ENCODE results near the gene FXYD2.

The FXYD2 gene

DNA sequence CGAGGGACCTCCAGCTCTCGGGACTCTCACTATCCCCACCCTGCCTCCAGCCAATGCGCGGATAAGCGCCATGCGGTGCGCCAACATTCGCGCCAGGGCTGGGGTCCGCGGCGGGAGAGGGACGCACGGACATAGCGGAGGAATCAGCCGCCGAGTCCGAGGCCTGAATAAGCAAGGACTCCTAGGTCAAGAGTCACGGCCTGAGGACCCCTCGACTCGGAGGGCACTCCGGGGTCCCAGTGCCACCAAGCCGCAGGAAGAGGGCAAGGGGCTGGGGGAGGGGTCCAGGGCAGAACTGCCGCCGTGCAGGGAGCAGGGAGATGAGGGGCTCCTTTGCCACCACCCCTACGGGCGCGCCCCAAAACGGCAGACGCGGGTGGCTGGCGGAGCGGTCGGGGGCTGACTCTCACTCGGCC lies 28.1 kb downstream of the FXYD2 start:
- DNase-seq (ENCODE audit: low spot score), result no peak

DNA sequence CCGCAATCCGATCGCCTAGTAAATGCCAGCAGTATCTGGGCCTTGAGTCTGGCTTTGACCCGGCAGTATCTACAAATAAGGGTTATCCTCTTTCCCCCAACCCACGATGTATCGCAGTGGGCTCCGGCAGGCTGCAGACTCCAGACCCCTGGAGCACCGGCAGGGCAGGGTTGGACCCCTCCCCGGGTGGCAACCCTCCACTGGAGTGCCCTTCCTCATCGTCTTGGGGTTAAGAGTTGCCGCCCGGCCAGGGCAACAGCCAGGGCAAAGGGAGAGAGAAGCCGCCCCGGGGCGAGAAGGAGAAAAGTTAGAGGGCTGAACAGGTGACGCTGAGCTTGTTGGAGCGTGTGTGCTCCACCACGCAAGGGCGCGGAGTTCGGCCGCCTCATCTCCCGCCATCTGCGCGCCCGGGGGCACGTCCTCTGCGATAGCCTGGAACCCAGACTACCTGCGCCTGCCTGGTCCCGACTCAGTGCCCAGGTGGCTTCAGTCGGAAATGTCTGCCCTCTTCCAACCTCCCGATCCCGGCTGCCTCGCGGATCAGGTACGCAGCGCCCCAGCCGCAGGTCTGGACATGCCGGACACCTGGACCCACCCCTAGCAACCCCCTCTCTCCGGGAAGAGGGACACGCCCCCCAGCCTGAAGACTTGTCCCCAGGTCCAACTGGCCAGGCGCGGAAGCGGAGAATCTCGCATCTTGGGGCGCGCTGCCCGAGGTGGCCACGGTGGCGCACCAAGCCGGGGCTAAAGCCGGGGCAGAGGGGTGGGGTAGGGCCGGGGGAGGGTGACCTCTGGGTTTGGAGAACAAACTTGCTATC lies 28.7 kb downstream of the FXYD2 start:
- no peak for DNase-seq (ENCODE audit: low spot score)

DNA sequence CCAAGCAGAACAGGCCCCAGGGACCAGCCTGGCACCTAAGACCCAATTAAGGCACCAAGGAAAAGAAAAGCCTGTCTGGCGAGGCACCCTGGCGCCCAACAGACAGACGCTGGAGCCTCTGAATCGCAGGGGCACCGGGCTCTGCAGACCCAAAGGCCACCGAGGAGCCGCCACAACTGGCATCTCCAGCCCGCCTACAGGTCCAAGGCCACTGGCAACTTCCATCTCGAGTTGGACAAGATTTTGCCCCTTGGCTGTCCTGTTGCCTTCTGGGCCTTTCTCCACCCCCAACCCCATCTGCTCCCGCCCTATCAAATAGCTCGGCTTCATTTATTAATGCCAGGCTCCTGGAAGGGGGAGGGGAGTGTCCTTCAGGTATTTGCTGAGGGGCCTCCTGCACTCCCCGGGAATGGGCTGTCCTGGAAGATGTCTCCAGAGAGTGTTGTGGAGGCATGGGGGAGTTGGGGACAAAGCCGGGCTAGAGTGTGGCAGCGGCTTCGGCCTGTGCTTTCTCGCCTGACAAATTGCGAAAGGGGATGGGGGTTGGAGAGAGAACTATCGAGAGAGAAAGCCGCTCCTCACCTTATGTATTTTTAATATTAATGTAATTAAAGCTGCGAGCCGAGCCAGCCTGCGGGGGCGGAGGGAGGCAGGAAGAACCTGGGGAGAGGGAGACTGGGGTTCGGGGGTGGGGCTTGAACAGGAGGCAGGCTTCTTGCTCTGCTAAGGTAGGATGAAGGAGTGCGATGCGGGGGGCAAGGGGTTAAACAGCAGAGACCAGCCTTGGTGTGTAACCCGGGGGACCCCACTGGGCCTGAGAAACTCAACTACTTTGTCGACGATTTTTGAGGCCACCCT lies 29.5 kb downstream of the FXYD2 start:
- DNase-seq (ENCODE audit: low spot score), result no peak

DNA sequence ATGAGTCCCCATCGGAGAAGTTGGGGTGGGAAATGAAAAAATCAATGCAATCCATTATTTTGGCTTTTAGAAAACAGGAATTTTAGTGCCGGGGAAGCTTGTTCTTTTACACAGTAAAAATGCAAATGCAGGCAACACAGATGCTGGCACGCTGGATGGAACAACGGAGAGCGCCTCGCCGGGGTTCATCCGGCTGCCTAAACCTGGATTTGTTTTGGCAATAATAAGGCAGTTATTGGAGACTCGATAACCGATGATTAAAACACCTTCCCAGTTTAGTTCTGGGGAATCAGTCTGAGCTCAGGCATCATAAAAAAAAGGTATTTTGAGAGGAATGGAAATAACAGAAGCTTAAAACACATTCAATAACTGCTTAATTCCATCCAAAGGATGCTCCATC lies 30.4 kb downstream of the FXYD2 start:
- DNase-seq (ENCODE audit: low spot score), result peak; percentile 74

DNA sequence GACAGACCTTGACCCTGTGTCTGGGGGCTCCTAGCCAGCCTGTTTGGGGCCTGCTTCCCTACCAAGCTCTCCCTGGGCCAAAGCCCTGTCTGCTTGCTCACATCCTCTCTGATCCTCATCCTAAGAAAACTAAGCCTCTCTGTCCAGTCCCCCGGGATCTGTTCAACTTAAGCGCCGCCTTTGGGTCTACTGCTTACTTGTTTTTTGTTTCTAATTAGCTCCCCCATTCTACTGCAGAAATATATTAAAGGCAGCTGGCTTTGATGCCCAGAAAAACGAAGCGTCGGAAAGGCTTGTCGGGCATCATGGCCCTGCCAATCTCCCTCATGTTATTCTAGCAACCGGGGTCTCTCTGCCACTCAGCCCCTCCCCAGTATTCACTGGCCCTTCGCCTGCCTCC lies 31.0 kb downstream of the FXYD2 start:
- peak; percentile 73 for DNase-seq (ENCODE audit: low spot score)

DNA sequence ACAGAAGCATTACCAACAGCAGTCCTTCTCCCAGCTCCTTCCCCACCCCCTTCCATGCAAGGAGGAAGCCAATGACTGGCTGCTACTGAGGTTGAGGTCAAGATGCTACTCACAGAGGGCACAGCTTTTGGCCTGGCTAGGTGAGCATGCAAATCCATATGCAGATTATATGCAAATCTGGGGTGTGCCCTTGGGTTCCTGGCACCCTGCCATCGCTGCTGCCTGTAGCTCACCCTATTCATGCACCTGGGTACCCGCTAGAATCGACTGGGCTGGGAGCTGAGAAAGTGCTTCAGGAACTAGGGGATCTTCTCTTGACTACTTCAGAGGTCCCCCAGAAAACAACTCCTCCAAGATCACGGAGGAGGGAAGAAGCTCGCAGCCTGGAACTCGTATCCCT lies 31.6 kb downstream of the FXYD2 start:
- DNase-seq (ENCODE audit: low spot score), result no peak

DNA sequence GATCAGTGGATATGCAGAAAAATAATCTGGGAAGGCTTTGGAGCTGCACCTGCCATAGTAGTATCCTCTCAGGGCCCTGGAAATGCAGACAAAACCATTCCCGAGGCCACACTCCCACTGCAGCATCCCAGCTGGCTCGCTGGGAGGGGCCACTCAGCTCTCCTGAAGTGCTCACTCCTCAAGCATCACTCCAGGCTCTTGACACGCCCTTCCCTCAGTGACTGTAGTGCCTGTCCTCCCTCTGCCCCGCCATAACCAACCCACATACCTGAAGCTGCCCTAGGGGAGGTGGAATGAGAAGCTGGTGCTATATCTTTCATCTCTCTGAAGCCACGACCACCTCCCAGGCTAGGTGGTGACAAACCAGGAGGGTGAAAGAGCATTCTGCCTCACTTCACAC lies 32.3 kb downstream of the FXYD2 start:
- no peak for DNase-seq (ENCODE audit: low spot score)

DNA sequence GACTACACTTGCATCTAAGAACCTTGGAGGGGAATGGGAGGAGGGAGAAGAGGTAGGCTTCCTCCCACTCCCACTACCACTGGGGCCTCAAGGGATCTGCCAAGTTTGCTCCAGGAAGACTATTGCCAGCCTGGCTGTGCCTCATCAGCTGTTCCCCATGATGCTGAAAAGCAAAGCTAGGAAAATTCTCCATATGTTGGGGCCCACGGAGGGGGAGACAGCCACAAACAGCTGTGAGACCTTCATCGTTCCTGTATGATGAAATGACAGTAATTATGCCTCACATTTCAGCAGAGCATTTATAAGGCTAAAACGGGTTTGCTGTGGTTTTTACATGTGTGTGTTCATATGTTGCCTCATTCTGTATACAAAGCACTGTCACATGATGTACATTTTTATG lies 34.3 kb downstream of the FXYD2 start:
- no peak for DNase-seq (ENCODE audit: low spot score)

DNA sequence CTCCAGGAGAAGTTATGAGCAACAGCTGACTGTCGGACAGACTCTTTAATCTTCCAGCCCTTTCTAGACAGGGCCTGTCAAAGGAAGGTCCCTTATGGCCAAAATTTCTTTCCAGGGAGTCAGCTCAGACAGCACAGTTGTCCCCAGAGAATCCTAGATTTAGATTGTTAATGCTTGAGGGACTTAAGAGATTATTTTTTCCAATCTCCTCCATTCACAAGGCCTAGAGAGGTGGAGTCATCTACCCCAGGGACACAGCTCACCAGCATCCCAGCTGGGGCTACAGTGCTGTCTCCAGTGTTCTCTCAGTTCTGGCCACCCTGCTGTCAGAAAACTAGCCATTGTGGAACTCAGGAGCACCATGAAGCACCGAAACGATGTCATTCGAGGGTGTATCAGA lies 35.3 kb downstream of the FXYD2 start:
- no peak for DNase-seq (ENCODE audit: low spot score)

DNA sequence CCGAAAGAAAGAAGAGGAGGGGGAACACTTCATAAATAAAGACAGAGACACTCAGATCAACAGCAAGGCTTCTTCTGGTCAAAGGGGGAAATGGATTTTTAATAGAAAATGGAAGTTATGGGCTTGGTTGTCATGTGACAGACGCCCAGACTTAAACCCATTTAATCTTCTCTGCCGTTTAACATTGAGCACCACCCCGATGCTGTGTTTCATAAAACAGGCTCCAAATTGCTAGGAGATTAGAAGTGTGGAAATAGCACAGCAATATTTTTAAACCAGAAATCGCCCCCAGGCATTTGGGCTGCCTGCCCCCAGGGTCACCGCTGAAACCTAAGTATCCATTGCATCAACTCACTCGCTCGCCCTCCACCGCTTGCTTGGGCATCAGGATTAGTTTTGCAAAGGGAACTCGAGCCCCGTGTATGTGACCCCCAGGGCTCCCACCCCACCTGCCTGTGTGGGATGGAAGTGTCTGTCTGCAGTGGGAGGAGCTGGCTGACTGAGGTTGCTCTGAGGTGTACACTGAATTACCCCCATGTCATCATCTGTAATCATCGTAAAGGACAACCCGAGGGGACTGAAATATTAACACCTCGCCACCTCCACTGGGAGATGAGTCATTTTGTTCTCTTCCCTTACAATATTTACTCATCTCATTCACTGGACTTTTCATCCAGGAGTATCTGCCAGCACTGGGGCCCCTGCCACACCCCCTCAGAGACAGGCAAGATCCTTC lies 38.2 kb downstream of the FXYD2 start:
- no peak for DNase-seq (ENCODE audit: low spot score)

DNA sequence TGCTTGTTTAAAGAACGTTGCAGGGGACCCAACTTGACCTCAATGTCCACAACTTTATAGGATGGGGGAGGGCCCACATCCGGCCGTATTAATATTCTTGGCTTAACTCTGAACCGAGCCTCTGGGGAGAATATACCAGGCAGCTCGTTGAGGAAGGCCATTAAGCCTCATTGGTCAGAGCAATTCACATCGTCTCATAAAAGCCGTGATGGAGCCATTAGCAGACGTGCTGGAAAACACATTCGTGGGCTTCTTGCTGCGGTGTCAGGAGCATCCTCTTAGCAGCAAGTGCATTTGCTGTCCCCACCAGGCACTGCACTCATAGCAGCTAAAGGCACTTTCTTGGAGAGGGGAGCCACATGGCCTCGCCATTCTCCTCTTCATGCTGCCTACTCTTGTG lies 42.4 kb downstream of the FXYD2 start:
- no peak for DNase-seq (ENCODE audit: low spot score)

DNA sequence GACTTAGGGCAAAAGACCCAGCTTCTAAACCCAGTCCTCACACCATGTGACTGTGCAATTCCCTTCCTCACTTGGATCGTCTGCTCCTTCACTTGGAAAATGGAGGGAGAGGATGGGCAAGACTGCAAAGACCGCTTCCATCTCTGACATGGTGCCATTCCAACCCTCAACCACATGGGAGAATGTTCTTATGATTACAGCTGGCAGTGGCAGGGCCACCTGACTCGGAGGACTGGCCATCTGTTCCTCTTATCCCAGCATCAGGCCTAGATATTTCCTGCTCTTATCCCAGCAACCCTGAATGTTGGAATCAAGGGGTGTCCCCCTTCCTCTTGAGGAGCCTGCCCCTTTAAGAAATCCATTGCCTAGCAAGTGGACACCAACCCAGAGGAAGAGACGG lies 42.9 kb downstream of the FXYD2 start:
- no peak for DNase-seq (ENCODE audit: low spot score)

DNA sequence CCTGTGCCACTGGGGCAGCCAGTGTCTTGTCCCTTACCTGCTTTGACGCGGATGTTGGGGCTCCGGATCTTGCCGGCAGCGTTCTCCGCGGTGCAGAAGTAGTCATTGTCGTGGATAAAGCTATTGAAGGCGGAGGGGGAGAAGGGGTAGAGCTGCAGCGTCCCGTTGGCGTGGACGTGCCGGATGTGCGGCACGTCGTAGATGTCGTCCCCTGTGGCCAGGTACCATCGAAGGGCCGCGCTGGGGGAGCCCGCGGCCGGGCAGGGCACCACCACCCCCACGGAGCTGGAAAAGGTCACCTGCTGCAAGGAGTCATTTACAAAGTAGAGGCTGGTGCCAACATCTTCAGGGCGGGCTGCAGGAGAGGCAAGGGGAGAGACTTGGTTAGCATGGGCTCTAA lies 44.1 kb downstream of the FXYD2 start:
- DNase-seq (ENCODE audit: low spot score), result no peak

DNA sequence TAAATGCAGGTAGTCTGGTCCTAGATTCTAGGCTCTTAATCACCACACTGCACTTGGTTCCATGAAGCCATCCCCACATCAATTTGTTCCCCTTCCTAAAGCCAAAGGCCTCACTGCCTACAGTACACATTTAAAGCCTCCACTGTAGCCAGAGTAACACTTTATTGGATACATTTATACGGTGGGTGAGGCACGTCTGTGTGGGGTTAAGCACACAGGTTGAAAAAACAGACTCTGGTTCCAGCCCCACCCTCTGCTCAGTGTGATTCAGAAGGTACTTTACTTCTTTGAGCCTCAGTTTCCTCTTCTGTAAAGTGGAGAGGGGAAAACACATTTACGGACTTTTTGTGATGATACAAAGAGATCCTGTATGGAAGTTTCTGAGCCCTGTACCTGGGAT lies 50.0 kb downstream of the FXYD2 start:
- no peak for DNase-seq (ENCODE audit: low spot score)

DNA sequence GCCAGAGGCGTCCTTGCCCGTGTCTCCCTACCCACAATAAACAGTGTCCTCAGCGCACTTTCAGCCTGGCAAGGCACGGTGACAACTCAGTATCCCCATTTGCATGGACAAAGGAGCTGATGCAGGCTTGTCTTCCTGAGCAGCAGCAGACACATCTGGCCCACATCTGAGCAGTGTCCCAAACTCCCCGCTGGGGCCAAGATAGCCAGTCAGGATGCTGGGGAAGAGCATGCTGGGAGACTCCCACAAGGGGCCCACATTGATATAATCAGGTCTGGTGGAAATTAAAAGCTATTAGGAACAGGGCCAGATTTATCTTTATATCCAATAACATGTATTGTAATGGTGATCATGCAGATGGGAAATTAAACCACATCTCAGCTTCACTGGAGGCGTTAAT lies 52.2 kb downstream of the FXYD2 start:
- DNase-seq (ENCODE audit: low spot score), result peak; percentile 50

DNA sequence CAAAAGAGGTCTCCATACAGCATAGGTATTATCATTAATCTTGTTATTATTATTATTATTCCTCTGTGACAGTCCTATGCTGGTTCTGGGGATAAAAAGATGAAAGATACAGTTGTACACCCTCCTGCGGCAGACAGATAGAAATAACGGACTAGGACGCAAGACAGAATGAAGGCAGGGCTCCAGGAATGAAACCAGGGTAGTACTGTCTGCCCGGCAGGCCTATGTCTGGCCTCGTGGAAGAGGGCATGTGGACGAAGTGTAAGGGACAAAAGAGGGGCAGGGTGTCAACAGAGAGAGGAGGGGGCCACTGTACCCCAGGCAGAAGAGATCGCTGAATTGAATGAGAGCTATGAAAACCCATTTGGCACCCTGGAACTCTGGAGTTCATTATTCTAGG lies 52.7 kb downstream of the FXYD2 start:
- DNase-seq (ENCODE audit: low spot score), result peak; percentile 51

DNA sequence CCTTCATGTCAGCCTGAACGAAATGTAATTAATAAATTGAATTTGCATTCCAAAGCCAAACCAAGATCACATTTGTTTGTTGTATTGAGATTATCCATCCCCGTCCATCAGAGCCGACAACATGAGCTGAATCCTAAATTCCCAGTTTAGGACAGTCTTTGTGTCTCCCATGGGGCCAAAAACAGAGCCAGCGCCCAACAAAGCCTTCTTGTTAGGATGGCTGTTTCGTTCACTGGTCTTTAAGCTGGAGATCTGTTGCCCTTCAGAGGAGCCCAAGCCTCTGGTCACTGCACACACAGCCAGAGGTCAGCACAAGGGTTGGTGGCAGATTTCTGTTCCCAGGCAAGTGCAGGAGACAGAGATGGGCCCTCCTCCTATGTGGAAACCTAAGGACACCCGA lies 53.3 kb downstream of the FXYD2 start:
- DNase-seq (ENCODE audit: low spot score), result peak; percentile 98

DNA sequence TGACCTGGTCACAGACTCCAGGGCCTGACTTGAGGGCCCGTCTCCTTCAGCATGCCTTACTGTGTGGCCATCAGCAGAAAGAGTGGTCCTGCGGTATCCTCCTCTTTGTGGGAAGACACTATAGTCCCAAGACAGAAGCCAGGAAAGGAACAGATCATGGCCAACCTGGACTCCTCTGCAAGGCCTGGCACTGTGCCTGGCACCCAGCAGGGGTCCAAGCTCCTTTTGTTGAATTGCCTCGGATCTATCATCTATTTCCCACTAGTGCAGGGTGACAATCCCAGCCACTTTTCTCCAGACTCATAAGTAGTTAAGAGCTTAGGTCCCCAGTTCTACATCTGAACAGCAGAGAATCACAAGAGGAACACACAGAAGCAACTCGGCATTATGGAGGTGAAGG lies 54.5 kb downstream of the FXYD2 start:
- no peak for DNase-seq (ENCODE audit: low spot score)
